Lower leg skin (tissue), 3 donors: ENCODE results near the gene CREBBP.

Experiments used
- CTCF ChIP-seq, 3 donors: fragments of 450-650 bp; IDR thresholded peaks; one replicate each; pipeline ENCODE4 v1.5.1; 2016; ENCODE audit warnings: antibody characterized with exemption in 3 of 3, mild to moderate bottlenecking in 3 of 3, moderate library complexity in 2 of 3
- POLR2A ChIP-seq, 2 donors: fragments of 450-650 bp; IDR thresholded peaks; one replicate each; pipeline ENCODE4 v1.6.1; 2016 to 2017; ENCODE audit warnings: antibody characterized with exemption in 2 of 2, mild to moderate bottlenecking in 1 of 2, moderate library complexity in 1 of 2

- TF ChIP-seq CTCF (IDR thresholded peaks at IDR 0.05) (no peak), POLR2A (IDR thresholded peaks at IDR 0.05) (no peak)
Observed at GRCh38 chr16:3760518-3760917, 120.0 kb downstream of the CREBBP start.
